Measurements from ENCODE around the gene LHFPL2.
"Not testable (repeated sequence)": the region's sequence is repeated elsewhere in the genome, so short reads cannot be mapped to it uniquely, and the experiment has no call there.

LHFPL2 gene, protein sequence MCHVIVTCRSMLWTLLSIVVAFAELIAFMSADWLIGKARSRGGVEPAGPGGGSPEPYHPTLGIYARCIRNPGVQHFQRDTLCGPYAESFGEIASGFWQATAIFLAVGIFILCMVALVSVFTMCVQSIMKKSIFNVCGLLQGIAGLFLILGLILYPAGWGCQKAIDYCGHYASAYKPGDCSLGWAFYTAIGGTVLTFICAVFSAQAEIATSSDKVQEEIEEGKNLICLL

DNA sequence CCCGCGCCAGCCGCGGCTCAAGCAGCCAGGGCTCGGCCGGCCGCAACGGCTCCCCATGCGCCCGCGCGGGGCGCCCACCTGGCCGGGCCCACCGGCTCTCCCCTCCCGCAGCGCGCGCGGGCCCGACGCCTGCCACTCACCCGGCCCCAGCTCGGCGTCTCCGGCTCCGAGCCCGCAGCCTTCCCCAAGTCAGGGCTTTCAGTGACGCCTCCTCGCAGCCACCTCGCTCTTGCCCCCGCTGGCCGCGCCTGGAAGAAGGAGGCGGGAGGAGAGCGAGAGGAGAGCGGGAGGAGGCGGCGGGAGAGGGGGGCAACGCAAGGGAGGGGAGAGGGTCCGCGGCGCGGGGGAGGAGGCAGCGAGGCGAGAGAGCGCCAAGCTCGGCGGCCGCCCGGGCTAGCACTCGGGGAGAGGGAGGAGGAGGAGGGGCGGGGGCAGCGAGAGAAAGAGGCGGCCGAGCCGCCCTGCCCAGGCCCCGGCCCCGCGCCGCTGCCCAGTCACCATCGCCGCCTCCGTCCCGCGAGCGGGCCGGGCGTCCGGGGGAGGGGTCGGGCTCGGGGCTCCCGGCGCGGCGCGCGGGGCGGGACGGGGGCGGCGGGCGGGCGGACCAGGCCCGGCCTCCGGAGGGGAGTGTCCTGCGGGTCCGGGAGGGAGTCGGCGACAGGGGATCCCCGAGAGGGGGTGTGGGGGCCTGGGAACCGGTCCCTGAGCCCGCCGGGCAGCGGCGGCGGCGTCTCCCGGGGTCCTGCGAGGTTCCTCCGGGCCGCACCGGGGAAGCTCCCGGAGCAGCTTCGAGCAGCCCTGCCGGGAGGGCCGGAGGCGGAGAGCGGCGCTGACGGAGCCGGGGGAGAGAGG, at the start of gene LHFPL2:
LHFPL2 (minus strand) TSS at position 414 of the 852 bp plus-strand sequence. CDS start 138,559 bp downstream, outside the sequence.
- DNase-seq (ENCODE audit: low spot score in 2 of 2), result no peak
- Mint-ChIP-seq H3K4me1 (peaks cover 18% of the 10 kb centered on the region), H3K9me3 (no peaks in the 10 kb centered on the region), H3K4me3 (peak within 1 kb of the TSS; percentile 77), H3K36me3 (ENCODE audit: insufficient read depth) (no peaks in the 10 kb centered on the region), H3K27ac (ENCODE audit: low read depth) (no peak within 1 kb of the TSS), H3K27me3 (peaks cover 69% of the 10 kb centered on the region)
- peak; percentile 33 for ATAC-seq (replicated peaks; ENCODE audit: extremely low read depth, poor library complexity, severe bottlenecking)

DNA sequence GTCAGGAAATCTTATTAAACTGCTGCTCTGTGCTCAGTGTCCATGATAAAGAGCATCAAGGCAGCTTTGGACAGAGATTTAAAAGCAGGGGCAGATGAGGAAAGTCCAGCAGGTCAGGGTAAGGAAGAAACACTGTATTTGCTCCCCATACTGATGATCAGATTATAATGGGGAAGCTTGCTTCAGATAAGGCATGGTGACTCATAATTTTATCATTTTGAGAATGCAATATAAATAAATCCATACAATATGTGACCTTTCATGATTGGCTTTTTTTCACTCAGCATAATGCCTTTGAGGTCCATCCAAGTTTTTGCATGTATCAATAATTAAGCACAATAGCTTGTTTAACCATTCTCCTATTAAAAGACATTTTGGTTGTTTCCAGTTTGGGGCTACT, 48.1 kb upstream of the LHFPL2 start:
- Mint-ChIP-seq H3K9me3 (no peaks in the 10 kb centered on the region), H3K4me3 (no peak overlapping the region), H3K4me1 (no peaks in the 10 kb centered on the region), H3K27ac (ENCODE audit: low read depth) (no peak overlapping the region), H3K36me3 (ENCODE audit: insufficient read depth) (peaks cover 1% of the 10 kb centered on the region), H3K27me3 (peaks cover 20% of the 10 kb centered on the region)
- DNase-seq (ENCODE audit: low spot score in 2 of 2) (no peak), ATAC-seq (replicated peaks; ENCODE audit: extremely low read depth, poor library complexity, severe bottlenecking) (no peak)

DNA sequence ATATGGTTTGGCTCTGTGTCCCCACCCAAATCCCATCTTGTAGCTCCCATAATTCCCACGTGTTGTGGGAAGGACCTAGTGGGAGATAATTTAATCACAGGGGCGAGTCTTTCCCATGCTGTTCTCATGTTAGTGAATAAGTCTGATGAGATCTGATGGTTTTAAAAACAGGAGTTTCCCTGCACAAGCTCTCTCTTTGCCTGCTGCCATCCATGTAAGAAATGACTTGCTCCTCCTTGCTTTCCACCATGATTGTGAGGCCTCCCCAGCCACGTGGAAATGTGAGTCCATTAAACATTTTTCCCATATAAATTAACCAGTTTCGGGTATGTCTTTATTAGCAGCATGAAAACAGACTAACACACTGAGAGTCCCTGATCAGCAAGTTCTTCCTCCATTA, 47.5 kb upstream of the LHFPL2 start:
- DNase-seq (ENCODE audit: low spot score in 2 of 2); H3K4me3 Mint-ChIP-seq; H3K9me3 Mint-ChIP-seq; H3K27ac Mint-ChIP-seq (ENCODE audit: low read depth); H3K4me1 Mint-ChIP-seq; ATAC-seq (replicated peaks; ENCODE audit: extremely low read depth, poor library complexity, severe bottlenecking); H3K36me3 Mint-ChIP-seq (ENCODE audit: insufficient read depth): not testable (repeated sequence)
- H3K27me3 Mint-ChIP-seq, result peaks cover 19% of the 10 kb centered on the region

DNA sequence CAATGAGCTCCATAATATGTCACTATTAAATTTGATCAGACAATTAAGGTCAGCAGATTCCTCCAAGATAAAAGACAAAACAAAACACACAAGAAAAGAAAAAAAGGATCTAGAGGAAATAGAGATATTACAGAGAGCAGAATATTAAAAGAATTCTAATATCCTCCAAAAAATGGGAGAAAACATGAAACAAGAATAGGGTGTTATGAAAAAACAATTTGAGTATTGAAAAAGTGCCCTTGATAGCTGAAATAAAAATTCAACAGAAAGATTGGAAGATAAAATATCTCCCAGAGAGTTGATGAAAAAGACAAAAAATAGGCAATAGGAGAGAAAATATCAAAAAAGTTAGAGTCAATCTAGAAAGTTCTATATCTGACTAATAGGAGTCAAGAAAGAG, 44.8 kb upstream of the LHFPL2 start:
- no peak for ATAC-seq (replicated peaks; ENCODE audit: extremely low read depth, poor library complexity, severe bottlenecking)
- no peaks in the 10 kb centered on the region for H3K4me1 Mint-ChIP-seq
- peaks cover 33% of the 10 kb centered on the region for H3K27me3 Mint-ChIP-seq
- no peak overlapping the region for H3K4me3 Mint-ChIP-seq
- no peaks in the 10 kb centered on the region for H3K9me3 Mint-ChIP-seq
- H3K36me3 Mint-ChIP-seq (ENCODE audit: insufficient read depth), result peaks cover 1% of the 10 kb centered on the region
- DNase-seq (ENCODE audit: low spot score in 2 of 2), result no peak
- peak overlapping the region; percentile 12 for H3K27ac Mint-ChIP-seq (ENCODE audit: low read depth)

DNA sequence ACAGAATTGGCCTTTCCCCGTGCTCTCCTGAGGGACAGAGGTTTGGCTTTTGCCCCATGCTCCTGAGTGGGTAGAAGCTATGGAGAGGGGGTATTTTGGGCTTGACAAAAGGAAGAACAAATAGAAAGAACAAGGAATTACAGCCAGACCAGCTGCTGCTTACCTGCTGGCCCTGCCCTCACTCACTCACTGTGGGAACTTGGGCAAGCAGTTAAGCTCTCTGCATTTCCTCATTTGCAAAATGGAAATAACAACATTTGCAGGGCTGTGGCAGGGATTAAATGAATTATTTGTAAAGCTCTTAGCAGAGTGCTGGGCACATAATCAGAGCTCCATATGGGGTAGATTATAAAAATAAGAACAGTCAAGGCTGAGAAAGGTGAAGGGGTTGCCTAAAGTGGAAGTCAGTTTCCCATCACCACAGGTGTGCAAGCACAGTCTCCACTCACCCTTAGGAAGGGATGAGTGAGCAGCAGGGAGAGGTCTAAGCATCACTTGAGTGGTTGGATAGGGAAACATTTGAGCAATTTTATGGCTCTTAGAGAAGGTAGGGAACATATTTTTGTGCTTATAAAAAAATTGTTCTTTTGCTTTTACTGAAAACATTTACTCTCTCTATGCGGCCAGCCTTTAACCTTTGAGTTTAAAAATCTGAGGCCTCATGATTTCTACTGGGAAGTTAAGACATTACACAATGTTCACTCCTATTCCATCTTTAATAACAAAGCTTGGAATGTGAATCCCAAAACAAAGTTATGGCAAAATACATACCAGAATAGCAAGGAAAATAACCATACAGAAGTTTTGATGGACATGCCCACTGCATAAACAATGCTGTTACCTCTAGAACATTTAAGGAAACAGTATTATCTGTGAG, 42.8 kb upstream of the LHFPL2 start:
- peaks cover 33% of the 10 kb centered on the region for H3K27me3 Mint-ChIP-seq
- no peak for ATAC-seq (replicated peaks; ENCODE audit: extremely low read depth, poor library complexity, severe bottlenecking)
- peaks cover 1% of the 10 kb centered on the region for H3K36me3 Mint-ChIP-seq (ENCODE audit: insufficient read depth)
- no peaks in the 10 kb centered on the region for H3K9me3 Mint-ChIP-seq
- H3K4me1 Mint-ChIP-seq, result no peaks in the 10 kb centered on the region
- H3K4me3 Mint-ChIP-seq, result no peak overlapping the region
- no peak for DNase-seq (ENCODE audit: low spot score in 2 of 2)
- H3K27ac Mint-ChIP-seq (ENCODE audit: low read depth), result no peak overlapping the region

DNA sequence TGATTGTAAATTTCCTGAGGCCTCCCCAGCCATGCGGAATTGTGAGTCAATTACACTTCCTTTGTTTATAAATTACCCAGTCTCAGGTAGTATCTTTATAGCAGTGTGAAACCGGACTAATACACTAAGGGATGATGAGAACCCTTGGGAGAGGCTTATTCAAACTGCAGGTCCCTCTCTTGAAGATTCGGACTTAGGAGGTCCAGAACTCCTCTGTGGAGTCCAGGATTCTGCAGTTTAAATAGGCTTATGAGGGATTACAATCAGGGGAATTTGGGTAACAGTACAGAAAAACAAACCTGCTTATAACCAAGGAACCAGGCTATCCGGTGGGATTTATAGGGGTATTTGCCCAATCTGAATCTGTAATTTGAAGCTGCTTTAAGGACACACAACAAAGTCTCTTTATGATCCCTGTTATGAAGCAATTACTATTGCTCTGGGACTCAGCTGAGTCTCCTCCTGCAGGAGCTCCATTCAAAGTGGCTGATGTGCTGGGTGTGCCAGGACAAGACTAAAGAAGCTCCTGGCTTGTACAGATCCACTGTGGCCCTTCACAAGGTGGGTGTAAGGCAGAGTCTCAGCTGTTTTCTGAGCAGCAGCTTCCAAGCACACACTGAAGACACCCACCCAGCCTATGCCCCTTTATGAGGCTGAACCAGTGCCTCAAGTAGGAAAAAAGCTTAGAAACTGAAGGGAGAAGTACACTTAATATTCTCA, 41.8 kb upstream of the LHFPL2 start:
- no peak for DNase-seq (ENCODE audit: low spot score in 2 of 2)
- Mint-ChIP-seq H3K36me3 (ENCODE audit: insufficient read depth) (peaks cover 1% of the 10 kb centered on the region), H3K27ac (ENCODE audit: low read depth) (no peak overlapping the region), H3K4me3 (no peak overlapping the region), H3K4me1 (no peaks in the 10 kb centered on the region), H3K27me3 (peaks cover 33% of the 10 kb centered on the region), H3K9me3 (no peaks in the 10 kb centered on the region)
- no peak for ATAC-seq (replicated peaks; ENCODE audit: extremely low read depth, poor library complexity, severe bottlenecking)

DNA sequence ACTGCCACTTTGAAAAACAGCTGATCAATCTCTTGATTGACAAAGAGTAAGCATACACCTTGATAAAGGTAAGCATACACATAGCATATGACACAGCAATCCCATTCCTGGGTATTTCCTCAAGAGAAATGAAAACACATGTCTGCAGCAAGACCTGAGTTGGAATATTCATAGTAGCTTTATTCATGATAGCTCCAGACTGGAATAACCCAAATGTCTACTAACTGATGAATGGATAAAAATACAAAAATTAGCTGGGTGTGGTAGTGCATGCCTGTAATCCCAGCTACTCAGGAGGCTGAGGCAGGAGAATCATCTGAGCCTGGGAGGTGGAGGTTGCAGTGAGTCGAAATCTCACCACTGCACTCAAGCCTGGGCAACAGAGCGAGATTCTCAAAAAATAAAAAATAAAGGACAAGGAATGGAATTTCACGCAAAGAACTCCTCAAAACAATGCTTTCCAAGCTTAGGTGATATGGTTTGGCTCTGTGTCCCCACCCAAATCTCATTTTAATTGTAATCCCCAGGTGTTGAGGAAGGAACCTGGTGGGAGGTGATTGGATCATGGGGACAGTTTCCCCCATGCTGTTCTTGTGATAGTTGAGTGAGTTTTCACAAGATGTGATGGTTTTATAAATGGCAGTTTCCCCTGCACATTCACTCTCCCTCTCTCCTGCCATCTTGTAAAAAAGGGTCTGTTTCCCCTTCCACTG, 41.1 kb upstream of the LHFPL2 start:
- H3K36me3 Mint-ChIP-seq (ENCODE audit: insufficient read depth), result peaks cover 1% of the 10 kb centered on the region
- no peak overlapping the region for H3K27ac Mint-ChIP-seq (ENCODE audit: low read depth)
- H3K27me3 Mint-ChIP-seq, result peaks cover 33% of the 10 kb centered on the region
- H3K4me1 Mint-ChIP-seq, result no peaks in the 10 kb centered on the region
- H3K9me3 Mint-ChIP-seq, result no peaks in the 10 kb centered on the region
- no peak overlapping the region for H3K4me3 Mint-ChIP-seq
- DNase-seq (ENCODE audit: low spot score in 2 of 2) (no peak), ATAC-seq (replicated peaks; ENCODE audit: extremely low read depth, poor library complexity, severe bottlenecking) (no peak)

DNA sequence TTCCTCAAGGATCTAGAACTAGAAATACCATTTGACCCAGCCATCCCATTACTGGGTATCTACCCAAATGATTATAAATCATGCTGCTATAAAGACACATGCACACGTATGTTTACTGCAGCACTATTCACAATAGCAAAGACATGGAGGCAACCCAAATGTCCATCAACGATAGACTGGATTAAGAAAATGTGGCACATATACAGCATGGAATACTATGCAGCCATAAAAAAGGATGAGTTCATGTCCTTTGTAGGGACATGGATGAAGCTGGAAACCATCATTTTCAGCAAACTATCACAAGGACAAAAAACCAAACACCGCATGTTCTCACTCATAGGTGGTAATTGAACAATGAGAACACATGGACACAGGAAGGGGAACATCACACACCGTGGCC, 38.9 kb upstream of the LHFPL2 start:
- H3K4me3 Mint-ChIP-seq, result not testable (repeated sequence)

DNA sequence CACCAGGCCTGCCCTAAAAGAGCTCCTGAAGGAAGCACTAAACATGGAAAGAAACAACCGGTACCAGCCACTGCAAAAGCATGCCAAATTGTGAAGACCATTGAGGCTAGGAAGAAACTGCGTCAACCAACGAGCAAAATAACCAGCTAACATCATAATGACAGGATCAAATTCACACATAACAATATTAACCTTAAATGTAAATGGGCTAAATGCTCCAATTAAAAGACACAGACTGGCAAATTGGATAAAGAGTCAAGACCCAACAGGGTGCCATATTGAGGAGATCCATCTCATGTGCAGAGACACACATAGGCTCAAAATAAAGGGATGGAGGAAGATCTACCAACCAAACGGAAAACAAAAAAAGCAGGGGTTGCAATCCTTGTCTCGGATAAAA, 35.3 kb upstream of the LHFPL2 start:
- DNase-seq (ENCODE audit: low spot score in 2 of 2); H3K9me3 Mint-ChIP-seq; ATAC-seq (replicated peaks; ENCODE audit: extremely low read depth, poor library complexity, severe bottlenecking); H3K36me3 Mint-ChIP-seq (ENCODE audit: insufficient read depth); H3K4me3 Mint-ChIP-seq; H3K27ac Mint-ChIP-seq (ENCODE audit: low read depth); H3K4me1 Mint-ChIP-seq: not testable (repeated sequence)
- peaks cover 17% of the 10 kb centered on the region for H3K27me3 Mint-ChIP-seq

More for the DNA sequence above, 38.9 kb upstream of the LHFPL2 start:
- not testable (repeated sequence) for H3K27ac Mint-ChIP-seq (ENCODE audit: low read depth); H3K9me3 Mint-ChIP-seq; DNase-seq (ENCODE audit: low spot score in 2 of 2); ATAC-seq (replicated peaks; ENCODE audit: extremely low read depth, poor library complexity, severe bottlenecking); H3K36me3 Mint-ChIP-seq (ENCODE audit: insufficient read depth); H3K4me1 Mint-ChIP-seq
- peaks cover 35% of the 10 kb centered on the region for H3K27me3 Mint-ChIP-seq

DNA sequence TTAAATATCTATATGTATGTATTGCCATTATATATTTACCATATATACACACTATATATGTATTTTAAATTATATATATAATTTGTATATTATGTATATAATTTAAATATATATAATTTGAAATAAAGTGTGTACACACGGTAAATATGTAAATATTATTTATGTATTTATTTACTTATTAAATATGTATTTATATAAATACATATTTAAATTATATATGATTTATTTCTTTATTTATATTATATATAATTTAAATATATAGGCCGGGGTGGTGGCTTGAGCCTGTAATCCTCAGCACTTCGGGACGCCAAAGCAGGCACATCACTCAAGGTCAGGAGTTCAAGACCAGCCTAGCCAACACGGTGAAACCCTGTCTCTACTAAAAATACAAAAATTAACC, 31.3 kb upstream of the LHFPL2 start:
- H3K4me3 Mint-ChIP-seq, result no peak overlapping the region
- H3K36me3 Mint-ChIP-seq (ENCODE audit: insufficient read depth), result no peaks in the 10 kb centered on the region
- H3K9me3 Mint-ChIP-seq, result peaks cover 5% of the 10 kb centered on the region
- DNase-seq (ENCODE audit: low spot score in 2 of 2), result no peak
- H3K27me3 Mint-ChIP-seq, result peaks cover 20% of the 10 kb centered on the region
- no peak overlapping the region for H3K27ac Mint-ChIP-seq (ENCODE audit: low read depth)
- no peak for ATAC-seq (replicated peaks; ENCODE audit: extremely low read depth, poor library complexity, severe bottlenecking)
- no peaks in the 10 kb centered on the region for H3K4me1 Mint-ChIP-seq

DNA sequence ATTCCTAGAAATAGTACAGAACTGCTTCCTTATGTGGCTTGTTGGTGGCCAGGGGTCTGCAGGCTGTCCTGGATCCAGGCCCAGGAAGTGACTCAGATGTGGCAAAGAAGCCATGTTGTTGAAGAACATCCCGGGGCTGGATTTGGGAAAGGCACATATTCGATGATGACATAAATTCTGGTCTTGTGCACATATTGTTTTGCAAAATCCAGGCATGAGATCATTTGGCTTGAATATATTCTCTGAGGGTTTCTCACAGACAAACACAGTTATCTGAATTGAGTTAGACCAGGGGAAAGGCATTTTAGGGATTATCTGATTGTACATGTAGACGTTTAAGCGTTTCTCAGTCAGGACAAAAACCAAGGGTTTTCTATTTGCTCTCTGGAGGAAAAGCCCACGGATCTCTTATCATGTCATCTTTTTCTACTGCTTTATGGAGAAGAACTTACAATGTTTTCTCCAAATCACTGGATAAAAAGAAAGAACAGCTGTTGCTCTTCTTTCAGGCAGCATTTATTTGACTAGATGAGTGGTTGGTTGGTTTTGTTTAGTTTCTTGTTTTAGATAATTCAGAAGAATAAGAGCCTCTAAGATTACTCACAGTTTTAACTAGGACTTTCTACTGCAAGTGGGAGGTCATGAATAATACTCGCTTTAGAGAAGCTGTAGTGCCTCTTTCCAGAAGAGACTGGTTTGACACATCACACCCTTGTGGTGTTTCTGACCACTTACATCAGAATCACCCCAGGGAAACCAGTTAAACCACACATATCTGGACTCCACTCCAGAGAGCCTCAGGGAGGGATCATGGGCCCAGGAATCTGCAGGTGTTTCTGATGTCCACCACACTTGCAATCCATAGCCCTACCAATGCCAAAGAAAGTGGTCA, 29.5 kb upstream of the LHFPL2 start:
- no peak for ATAC-seq (replicated peaks; ENCODE audit: extremely low read depth, poor library complexity, severe bottlenecking)
- peaks cover 2% of the 10 kb centered on the region for H3K9me3 Mint-ChIP-seq
- H3K4me3 Mint-ChIP-seq, result no peak overlapping the region
- no peak for DNase-seq (ENCODE audit: low spot score in 2 of 2)
- no peaks in the 10 kb centered on the region for H3K36me3 Mint-ChIP-seq (ENCODE audit: insufficient read depth)
- no peak overlapping the region for H3K27ac Mint-ChIP-seq (ENCODE audit: low read depth)
- H3K4me1 Mint-ChIP-seq, result no peaks in the 10 kb centered on the region
- H3K27me3 Mint-ChIP-seq, result peaks cover 27% of the 10 kb centered on the region

Measured in central memory CD8-positive, alpha-beta T cell (primary cell).